Keratinocyte (primary cell): ENCODE results near the gene TCEA2. TPM values are rescaled to one million over a fixed set of nuclear protein-coding genes. Genes with fewer than 3 reads are reported as not detected.
A peak's percentile ranks its signal among the peaks of the same experiment; 100 is the strongest.

ENCODE experiments used
- DNase-seq: peaks from one replicate; pipeline ENCODE4 v3.0.0-alpha.2; 2011; ENCODE audit warnings: low read depth, missing footprints, low spot score
- FAIRE-seq: peaks from 2 replicates; lab custom pipeline; 2011; peaks lifted over from hg19 to GRCh38; lab: Jason Lieb, UNC
- H2AFZ ChIP-seq: 2 replicates; pipeline ENCODE4 v1.6.0; 2012; ENCODE audit warnings: low read length, control low read depth, inconsistent platforms; ENCODE audit not compliant: control insufficient read depth
- H3K27ac ChIP-seq: 2 replicates; pipeline ENCODE4 v1.5.1; 2011; ENCODE audit warnings: low read length; ENCODE audit not compliant: control insufficient read depth, insufficient read depth
- H3K27me3 ChIP-seq: 3 replicates; pipeline ENCODE4 v1.6.0; 2011; ENCODE audit warnings: low read length; ENCODE audit not compliant: control insufficient read depth, insufficient read depth; ENCODE audit errors: extremely low read depth
- H3K36me3 ChIP-seq, 2 experiments: 2 replicates in 1 of 2; 3 replicates in 1 of 2; pipeline ENCODE4 v1.5.1; 2011; ENCODE audit warnings: low read length in 2 of 2, mild to moderate bottlenecking in 1 of 2; ENCODE audit not compliant: control insufficient read depth in 2 of 2, insufficient read depth in 2 of 2; ENCODE audit errors: extremely low read depth in 1 of 2
- H3K4me1 ChIP-seq: 3 replicates; pipeline ENCODE4 v1.5.1; 2011; ENCODE audit warnings: low read length; ENCODE audit not compliant: control insufficient read depth, insufficient read depth; ENCODE audit errors: extremely low read depth
- H3K4me2 ChIP-seq: 3 replicates; pipeline ENCODE4 v1.6.0; 2011; ENCODE audit warnings: low read depth, low read length; ENCODE audit not compliant: control insufficient read depth, insufficient read depth; ENCODE audit errors: extremely low read depth
- H3K4me3 ChIP-seq, 3 experiments: fragments of 200-600 bp in 1 of 3; sonication (generic) in 1 of 3; 2 replicates in 2 of 3; 3 replicates in 1 of 3; pipeline ENCODE4 v1.5.1; 2011 to 2016; ENCODE audit warnings: low read length in 3 of 3, mild to moderate bottlenecking in 3 of 3, control low read depth in 2 of 3, inconsistent platforms in 1 of 3, low read depth in 1 of 3, mixed read lengths in 1 of 3, mixed run types in 1 of 3, moderate library complexity in 1 of 3; ENCODE audit not compliant: control insufficient read depth in 2 of 3, insufficient read depth in 2 of 3; ENCODE audit errors: extremely low read depth in 1 of 3
- H3K79me2 ChIP-seq: 2 replicates; pipeline ENCODE4 v1.6.0; 2012; ENCODE audit warnings: low read length; ENCODE audit not compliant: control insufficient read depth, insufficient read depth
- H3K9ac ChIP-seq: 3 replicates; pipeline ENCODE4 v1.6.0; 2011; ENCODE audit warnings: low read length; ENCODE audit not compliant: control insufficient read depth, insufficient read depth; ENCODE audit errors: extremely low read depth
- H3K9me1 ChIP-seq: 3 replicates; pipeline ENCODE4 v1.6.0; 2011; ENCODE audit warnings: low read length; ENCODE audit not compliant: control insufficient read depth, insufficient read depth; ENCODE audit errors: extremely low read depth
- H3K9me3 ChIP-seq: 2 replicates; pipeline ENCODE4 v1.5.1; 2012; ENCODE audit warnings: low read depth, low read length; ENCODE audit not compliant: control insufficient read depth
- H4K20me1 ChIP-seq: 3 replicates; pipeline ENCODE4 v1.6.0; 2011; ENCODE audit warnings: low read length; ENCODE audit not compliant: control insufficient read depth, insufficient read depth; ENCODE audit errors: extremely low read depth
- EZH2 ChIP-seq: IDR thresholded peaks from one replicate; pipeline ENCODE4 v1.6.1; 2012; ENCODE audit warnings: inconsistent platforms, mild to moderate bottlenecking, low read length, moderate library complexity
- dilution Hi-C: fragments of 300-500 bp; cut with MboI; formaldehyde crosslinking; loops from one replicate; pipeline ENCODE4 v1.7.0; 2020; ENCODE audit warnings: low sequenced_read_pairs; ENCODE audit not compliant: extremely low pct_ligation_motif_present
- polyA plus RNA-seq, 5 experiments: library from polyadenylated mRNA; depleted of rRNA in 3 of 5; stranded (reverse) in 3 of 5; stranded (forward) in 1 of 5; unstranded in 1 of 5; fragments of >200 nt; gene quantifications; 1 replicate in 1 of 5; 2 replicates in 3 of 5; 3 replicates in 1 of 5; pipeline versions ENCODE4 v1.2.1 to v1.2.3, GENCODE V29; 2011 to 2012; ENCODE audit warnings: missing spikeins in 2 of 5, low read depth in 1 of 5, low replicate concordance in 1 of 5
- TF ChIP-seq, protein P1 (sequence below), 3 experiments: IDR thresholded peaks in 1 of 3; conservative IDR thresholded peaks in 1 of 3; optimal IDR thresholded peaks in 1 of 3; 2 replicates in 2 of 3; 3 replicates in 1 of 3; pipeline versions ENCODE3 to v1.5.1; 2011; ENCODE audit warnings: low read length in 3 of 3, mild to moderate bottlenecking in 3 of 3, moderate library complexity in 2 of 3, control low read depth in 1 of 3, inconsistent platforms in 1 of 3; ENCODE audit not compliant: insufficient read depth in 2 of 3; ENCODE audit errors: extremely low read depth in 1 of 3

The TCEA2 gene
- polyA plus RNA-seq, 1 donor (not counting 4 experiments of a cell fraction or from before 2014, with no cell fraction given) = 9.1 TPM

GRCh38 chr20:64079273-64080012 lies 16.4 kb downstream of the TCEA2 start, which contains the start of gene RGS19:
RGS19 (minus strand) TSS chr20:64079518; CDS start chr20:64076886, 2,632 bp downstream.
- Histone ChIP-seq H3K9me1 (no peaks in the 10 kb centered on the region), H3K9me3 (no peaks in the 10 kb centered on the region), H3K27ac (no peak within 1 kb of the TSS), H3K36me3 (peaks cover 0 to 1% of the 10 kb centered on the region in 2 experiments), H2AFZ (peak within 1 kb of the TSS; percentile 30), H3K79me2 (peaks cover 2% of the 10 kb centered on the region), H4K20me1 (no peaks in the 10 kb centered on the region), H3K4me3 (peak within 1 kb of the TSS; percentile 78 to 93 (median 79)), H3K27me3 (peaks cover 25% of the 10 kb centered on the region), H3K4me1 (peaks cover 19% of the 10 kb centered on the region), H3K9ac (peak within 1 kb of the TSS; percentile 72), H3K4me2 (peak within 1 kb of the TSS; percentile 97)
- no peak for DNase-seq
- TF ChIP-seq, protein P1, sequence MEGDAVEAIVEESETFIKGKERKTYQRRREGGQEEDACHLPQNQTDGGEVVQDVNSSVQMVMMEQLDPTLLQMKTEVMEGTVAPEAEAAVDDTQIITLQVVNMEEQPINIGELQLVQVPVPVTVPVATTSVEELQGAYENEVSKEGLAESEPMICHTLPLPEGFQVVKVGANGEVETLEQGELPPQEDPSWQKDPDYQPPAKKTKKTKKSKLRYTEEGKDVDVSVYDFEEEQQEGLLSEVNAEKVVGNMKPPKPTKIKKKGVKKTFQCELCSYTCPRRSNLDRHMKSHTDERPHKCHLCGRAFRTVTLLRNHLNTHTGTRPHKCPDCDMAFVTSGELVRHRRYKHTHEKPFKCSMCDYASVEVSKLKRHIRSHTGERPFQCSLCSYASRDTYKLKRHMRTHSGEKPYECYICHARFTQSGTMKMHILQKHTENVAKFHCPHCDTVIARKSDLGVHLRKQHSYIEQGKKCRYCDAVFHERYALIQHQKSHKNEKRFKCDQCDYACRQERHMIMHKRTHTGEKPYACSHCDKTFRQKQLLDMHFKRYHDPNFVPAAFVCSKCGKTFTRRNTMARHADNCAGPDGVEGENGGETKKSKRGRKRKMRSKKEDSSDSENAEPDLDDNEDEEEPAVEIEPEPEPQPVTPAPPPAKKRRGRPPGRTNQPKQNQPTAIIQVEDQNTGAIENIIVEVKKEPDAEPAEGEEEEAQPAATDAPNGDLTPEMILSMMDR (optimal IDR thresholded peaks at IDR 0.05 in 1 of 3, IDR thresholded peaks at IDR 0.05 in 1 of 3, conservative IDR thresholded peaks at IDR 0.05 in 1 of 3; ENCODE audit: extremely low read depth in 1 of 3, insufficient read depth in 2 of 3, low read length in 3 of 3) = no peak
- TF ChIP-seq EZH2 = no peak
- no peak for FAIRE-seq
- dilution Hi-C loops = no loop called here

GRCh38 chr20:64080013-64080812 lies 17.2 kb downstream of the TCEA2 start, which contains the start of gene OPRL1:
OPRL1 (plus strand) TSS chr20:64080082; CDS start chr20:64092721, 12,639 bp downstream.
- Histone ChIP-seq H3K4me1 (peaks cover 19% of the 10 kb centered on the region), H2AFZ (peak within 1 kb of the TSS; percentile 30), H3K4me2 (peak within 1 kb of the TSS; percentile 97), H3K36me3 (peaks cover 0 to 1% of the 10 kb centered on the region in 2 experiments), H4K20me1 (no peaks in the 10 kb centered on the region), H3K9me1 (no peaks in the 10 kb centered on the region), H3K27me3 (peaks cover 33% of the 10 kb centered on the region), H3K27ac (no peak within 1 kb of the TSS), H3K9ac (peak within 1 kb of the TSS; percentile 72), H3K79me2 (peaks cover 2% of the 10 kb centered on the region), H3K4me3 (peak within 1 kb of the TSS; percentile 78 to 93 (median 79)), H3K9me3 (no peaks in the 10 kb centered on the region)
- no peak for FAIRE-seq
- dilution Hi-C loops = no loop called here
- TF ChIP-seq, protein P1 (optimal IDR thresholded peaks at IDR 0.05 in 1 of 3, IDR thresholded peaks at IDR 0.05 in 1 of 3, conservative IDR thresholded peaks at IDR 0.05 in 1 of 3; ENCODE audit: extremely low read depth in 1 of 3, insufficient read depth in 2 of 3, low read length in 3 of 3) = no peak
- peak; percentile 41 for TF ChIP-seq EZH2
- no peak for DNase-seq
